DND-41 (cell line): ENCODE results near the gene MCM5.

ENCODE experiments used
- ATAC-seq: fragments of 200-7000 bp; cut with Tn5 transposase; 3 replicates; pipeline ENCODE4 v1.9.1; 2021; ENCODE audit warnings: low read depth; ENCODE audit not compliant: insufficient read depth
- DNase-seq: peaks from one replicate; pipeline ENCODE4 v3.0.0-alpha.2; 2020
- H2AFZ ChIP-seq: 2 replicates; pipeline ENCODE4 v1.6.0; 2012; ENCODE audit warnings: low read depth, low read length
- H3K27ac ChIP-seq: 2 replicates; pipeline ENCODE4 v1.5.1; 2012; ENCODE audit warnings: low read length, inconsistent platforms
- H3K27me3 ChIP-seq: fragments of 200-600 bp; sonication (generic); 2 replicates; pipeline ENCODE4 v1.6.0; 2012; ENCODE audit warnings: low read length, mild to moderate bottlenecking, inconsistent platforms; ENCODE audit not compliant: insufficient read depth, poor library complexity
- H3K36me3 ChIP-seq: 2 replicates; pipeline ENCODE4 v1.5.1; 2012; ENCODE audit warnings: low read length, inconsistent platforms; ENCODE audit not compliant: insufficient read depth
- H3K4me1 ChIP-seq: 2 replicates; pipeline ENCODE4 v1.5.1; 2012; ENCODE audit warnings: mild to moderate bottlenecking, low read length; ENCODE audit not compliant: insufficient read depth
- H3K4me2 ChIP-seq: 2 replicates; pipeline ENCODE4 v1.6.0; 2012; ENCODE audit warnings: mild to moderate bottlenecking, moderate library complexity, low read length, inconsistent platforms; ENCODE audit not compliant: insufficient read depth
- H3K4me3 ChIP-seq, 2 experiments: fragments of 200-600 bp in 1 of 2; shearing (Covaris generic) in 1 of 2; 2 replicates each; pipeline ENCODE4 v1.5.1; 2012 to 2016; ENCODE audit warnings: inconsistent platforms in 2 of 2, low read length in 2 of 2, mild to moderate bottlenecking in 2 of 2, low read depth in 1 of 2, moderate library complexity in 1 of 2
- H3K79me2 ChIP-seq: 2 replicates; pipeline ENCODE4 v1.6.0; 2012; ENCODE audit warnings: low read length, inconsistent platforms; ENCODE audit not compliant: insufficient read depth
- H3K9ac ChIP-seq: 2 replicates; pipeline ENCODE4 v1.6.0; 2012; ENCODE audit warnings: low read depth, mild to moderate bottlenecking, inconsistent platforms, low read length, moderate library complexity
- H3K9me3 ChIP-seq: 2 replicates; pipeline ENCODE4 v1.5.1; 2012; ENCODE audit warnings: low read length, moderate library complexity, mild to moderate bottlenecking, inconsistent platforms; ENCODE audit not compliant: insufficient read depth, severe bottlenecking
- H4K20me1 ChIP-seq: 2 replicates; pipeline ENCODE4 v1.6.0; 2012; ENCODE audit warnings: low read length; ENCODE audit not compliant: insufficient read depth
- CTCF ChIP-seq: IDR thresholded peaks from 2 replicates; pipeline ENCODE4 v1.5.1; 2012; ENCODE audit warnings: borderline replicate concordance, low read length, moderate library complexity, mild to moderate bottlenecking; ENCODE audit not compliant: poor library complexity, severe bottlenecking; ENCODE audit errors: extremely low read depth
- EZH2 ChIP-seq: IDR thresholded peaks from 3 replicates; pipeline ENCODE4 v1.6.1; 2012; ENCODE audit warnings: borderline replicate concordance, low read depth, mild to moderate bottlenecking, moderate library complexity, low read length, inconsistent platforms; ENCODE audit not compliant: severe bottlenecking

The MCM5 gene

GRCh38 chr22:35383679-35384071, 16.3 kb upstream of the MCM5 start:
- H3K4me2 ChIP-seq: no peak overlapping the region
- no peaks in the 10 kb centered on the region for H3K4me1 ChIP-seq
- no peaks in the 10 kb centered on the region for H3K79me2 ChIP-seq
- H3K4me3 ChIP-seq: no peak overlapping the region
- no peak for DNase-seq
- H3K27ac ChIP-seq: no peak overlapping the region
- ATAC-seq: no peak
- peaks cover 4% of the 10 kb centered on the region for H3K27me3 ChIP-seq
- H4K20me1 ChIP-seq: no peaks in the 10 kb centered on the region
- H3K36me3 ChIP-seq: no peaks in the 10 kb centered on the region
- TF ChIP-seq EZH2: no peak
- TF ChIP-seq CTCF: no peak
- H2AFZ ChIP-seq: no peak overlapping the region
- no peak overlapping the region for H3K9ac ChIP-seq
- H3K9me3 ChIP-seq: no peaks in the 10 kb centered on the region

GRCh38 chr22:35384527-35384926, 15.4 kb upstream of the MCM5 start:
- H3K4me1 ChIP-seq: no peaks in the 10 kb centered on the region
- H3K27ac ChIP-seq: no peak overlapping the region
- peaks cover 4% of the 10 kb centered on the region for H3K27me3 ChIP-seq
- TF ChIP-seq CTCF: no peak
- TF ChIP-seq EZH2: no peak
- no peaks in the 10 kb centered on the region for H3K9me3 ChIP-seq
- no peaks in the 10 kb centered on the region for H3K36me3 ChIP-seq
- no peak overlapping the region for H3K4me2 ChIP-seq
- no peaks in the 10 kb centered on the region for H4K20me1 ChIP-seq
- H3K9ac ChIP-seq: no peak overlapping the region
- no peaks in the 10 kb centered on the region for H3K79me2 ChIP-seq
- no peak overlapping the region for H2AFZ ChIP-seq
- no peak overlapping the region for H3K4me3 ChIP-seq
- ATAC-seq: no peak
- no peak for DNase-seq

GRCh38 chr22:35384975-35385588, 14.9 kb upstream of the MCM5 start:
- no peak for DNase-seq
- Histone ChIP-seq H3K27me3 (peaks cover 4% of the 10 kb centered on the region), H3K79me2 (no peaks in the 10 kb centered on the region), H3K4me3 (no peak overlapping the region), H3K27ac (no peak overlapping the region), H2AFZ (no peak overlapping the region; the same call in 1 of the 2 replicates), H3K4me1 (no peaks in the 10 kb centered on the region), H3K9me3 (no peaks in the 10 kb centered on the region), H3K36me3 (no peaks in the 10 kb centered on the region), H3K9ac (no peak overlapping the region), H4K20me1 (no peaks in the 10 kb centered on the region), H3K4me2 (no peak overlapping the region)
- TF ChIP-seq CTCF: no peak
- no peak for TF ChIP-seq EZH2
- peak; percentile 40; the same call in 1 of the 3 replicates for ATAC-seq
